GM21576 (cell line): ENCODE data around the gene SLAMF1.
"Not testable (repeated sequence)": the region's sequence is repeated elsewhere in the genome, so short reads cannot be mapped to it uniquely, and the experiment has no call there.

Source experiments
- ATAC-seq: cut with Tn5 transposase; IDR thresholded peaks from one replicate; pipeline ENCODE4 v1.9.1; 2021; ENCODE audit warnings: mild to moderate bottlenecking, moderate library complexity; ENCODE audit not compliant: unreplicated experiment

SLAMF1 gene

DNA sequence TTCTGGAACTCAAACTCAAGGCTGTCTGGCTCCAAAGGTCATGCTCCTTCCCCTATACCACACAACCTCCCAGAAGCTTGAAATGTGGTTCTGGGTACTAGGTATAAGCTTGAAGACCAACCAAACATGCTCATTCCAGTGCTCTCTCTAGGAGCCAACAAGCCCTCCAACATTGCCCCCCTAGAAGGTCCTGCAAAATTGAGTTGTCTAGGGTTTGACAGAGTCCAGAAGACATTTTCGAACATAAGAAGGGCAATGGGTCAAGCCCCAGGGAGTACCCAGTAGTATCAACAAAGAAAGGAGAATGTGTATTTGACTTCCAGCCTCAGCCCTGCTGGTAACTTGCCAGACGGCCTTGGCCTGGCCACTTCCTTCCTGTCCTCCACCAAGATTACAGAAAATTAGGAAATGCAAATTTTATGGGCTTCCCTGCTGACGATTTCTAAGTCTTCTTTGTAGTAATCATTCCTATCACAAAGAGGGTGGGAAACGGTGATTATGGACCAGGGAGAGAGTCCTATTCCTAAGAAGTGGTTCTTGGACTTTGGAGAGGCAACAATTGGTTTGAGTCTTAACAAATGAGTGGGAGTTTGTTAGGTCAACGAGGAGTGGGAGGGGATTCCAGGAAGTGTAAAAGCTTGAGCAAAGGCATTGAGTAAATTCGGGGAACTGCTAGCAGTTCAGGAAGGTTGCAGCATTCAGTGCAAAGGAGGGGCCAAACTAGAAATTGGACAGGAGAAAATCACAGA, 18.7 kb upstream of the SLAMF1 start:
- no peak for ATAC-seq

DNA sequence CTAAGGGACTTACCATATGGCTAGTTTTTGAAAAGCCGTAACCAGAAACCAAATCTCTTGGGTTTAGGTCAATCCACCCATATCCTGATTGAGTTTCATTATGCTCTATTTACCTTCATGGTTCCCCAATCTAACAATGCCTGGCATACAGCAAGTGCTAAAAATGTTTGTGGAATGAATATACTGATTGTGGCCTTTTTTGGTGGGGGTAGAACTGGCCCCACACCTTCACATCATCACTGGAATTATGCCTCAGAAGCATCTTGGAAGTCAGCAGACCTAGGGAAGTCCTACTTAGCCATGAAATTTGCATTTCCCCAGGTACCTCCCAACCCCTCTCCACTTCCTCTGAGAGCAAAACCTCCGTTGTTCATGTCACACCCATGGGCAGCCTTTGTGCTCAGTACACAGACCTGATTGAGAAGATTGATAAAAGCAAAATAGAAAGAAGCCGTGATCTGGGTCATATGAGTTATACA, 17.8 kb upstream of the SLAMF1 start:
- ATAC-seq: peak; percentile 54

DNA sequence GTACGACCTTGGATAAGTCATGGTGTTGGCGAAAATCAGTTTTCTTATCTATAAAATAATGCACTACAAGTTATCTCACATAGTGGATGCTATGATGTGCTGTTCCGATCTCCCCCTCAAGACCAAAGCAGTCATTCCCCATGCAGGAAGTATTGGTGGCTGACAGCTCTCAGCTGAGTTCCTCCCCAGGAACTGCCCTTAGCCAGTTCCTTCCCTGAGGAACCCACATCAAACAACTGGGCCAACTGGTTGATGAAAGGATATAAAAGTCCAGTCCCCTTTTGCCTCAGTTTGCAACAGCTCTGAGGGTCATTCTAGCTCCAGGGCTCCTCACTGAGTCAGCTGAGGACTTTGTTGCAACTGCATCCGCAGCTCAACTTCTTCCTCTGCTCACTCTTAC, 16.1 kb upstream of the SLAMF1 start:
- ATAC-seq: no peak

- ATAC-seq: no peak
Observed at GRCh38 chr1:160659566-160659965, 12.7 kb upstream of the SLAMF1 start.

DNA sequence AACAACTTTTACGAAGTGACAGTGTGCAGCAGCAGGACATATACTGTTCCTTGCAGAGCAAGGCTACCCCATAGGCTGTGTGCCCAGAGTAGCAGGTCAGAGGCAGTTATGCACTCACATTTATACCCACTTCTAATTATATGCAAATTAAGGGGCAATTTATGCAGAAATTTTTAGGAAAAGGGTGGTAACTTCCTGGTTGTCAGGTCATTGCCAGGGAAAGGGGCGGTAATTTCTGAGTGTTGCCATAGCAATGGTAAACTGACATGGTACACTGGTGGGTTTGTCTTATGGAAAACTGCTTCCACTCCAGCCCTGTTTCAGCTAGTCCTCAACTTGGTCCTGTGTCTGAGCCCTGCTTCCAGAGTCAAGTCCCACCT, 12.0 kb upstream of the SLAMF1 start:
- no peak for ATAC-seq

DNA sequence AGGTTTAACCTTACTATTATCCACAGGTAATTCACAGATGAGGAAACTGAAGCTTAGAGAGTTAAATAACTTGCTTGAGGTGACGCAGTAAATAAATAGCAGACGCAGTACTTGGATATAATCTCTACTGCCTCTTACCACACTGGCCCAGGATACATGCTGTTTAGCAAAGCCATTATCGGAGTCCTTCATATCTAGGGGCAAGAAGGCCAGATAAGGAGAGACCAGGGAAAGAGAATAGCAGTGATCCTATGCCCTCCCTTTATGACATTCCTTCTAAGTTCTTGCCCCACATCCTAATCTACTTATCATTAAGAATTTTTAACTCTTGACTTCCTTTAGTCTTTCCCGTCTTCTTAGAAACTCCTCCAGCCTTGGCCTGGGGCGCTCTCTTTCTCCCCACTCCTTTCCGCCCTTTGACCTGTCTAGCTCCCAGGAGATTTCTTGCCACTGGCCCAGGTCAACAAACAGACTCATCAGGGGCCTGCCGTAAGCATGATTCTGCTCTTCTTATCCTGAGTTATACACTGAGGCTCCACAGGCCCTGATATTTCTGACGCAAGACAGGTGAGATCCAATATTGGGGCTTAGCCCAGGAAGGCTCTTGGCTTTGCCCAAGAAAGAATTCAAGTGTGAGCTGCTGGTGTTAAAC, 11.4 kb upstream of the SLAMF1 start:
- ATAC-seq: no peak

DNA sequence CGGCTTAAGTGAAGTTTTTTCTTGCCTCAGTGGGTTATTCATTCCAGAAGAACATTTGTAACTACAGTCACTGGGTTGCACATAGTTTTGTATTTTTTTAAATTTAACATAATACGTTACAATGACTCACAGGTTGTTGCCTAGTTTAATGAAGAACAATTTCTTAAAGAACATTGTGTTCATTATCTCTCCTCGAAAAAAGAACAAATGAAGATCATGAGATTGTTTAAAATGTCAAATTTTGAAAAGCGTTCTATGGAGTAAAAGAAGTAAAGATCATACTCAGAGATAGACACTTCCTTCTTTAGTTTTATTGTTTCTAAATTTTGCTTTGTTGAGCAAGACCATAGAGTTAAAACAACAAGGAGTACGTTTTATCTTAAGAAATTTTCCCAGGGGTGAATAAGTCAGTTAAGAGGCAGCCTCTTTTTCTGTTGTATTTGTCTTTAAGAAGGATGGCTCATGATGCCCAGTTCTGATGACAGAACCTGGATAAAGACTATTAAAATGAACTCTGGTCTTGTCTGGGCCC, 10.5 kb upstream of the SLAMF1 start:
- no peak for ATAC-seq

- ATAC-seq: no peak
Observed at GRCh38 chr1:160656737-160657136, 9.9 kb upstream of the SLAMF1 start.

- no peak for ATAC-seq
Observed at GRCh38 chr1:160653620-160654016, 6.8 kb upstream of the SLAMF1 start.

DNA sequence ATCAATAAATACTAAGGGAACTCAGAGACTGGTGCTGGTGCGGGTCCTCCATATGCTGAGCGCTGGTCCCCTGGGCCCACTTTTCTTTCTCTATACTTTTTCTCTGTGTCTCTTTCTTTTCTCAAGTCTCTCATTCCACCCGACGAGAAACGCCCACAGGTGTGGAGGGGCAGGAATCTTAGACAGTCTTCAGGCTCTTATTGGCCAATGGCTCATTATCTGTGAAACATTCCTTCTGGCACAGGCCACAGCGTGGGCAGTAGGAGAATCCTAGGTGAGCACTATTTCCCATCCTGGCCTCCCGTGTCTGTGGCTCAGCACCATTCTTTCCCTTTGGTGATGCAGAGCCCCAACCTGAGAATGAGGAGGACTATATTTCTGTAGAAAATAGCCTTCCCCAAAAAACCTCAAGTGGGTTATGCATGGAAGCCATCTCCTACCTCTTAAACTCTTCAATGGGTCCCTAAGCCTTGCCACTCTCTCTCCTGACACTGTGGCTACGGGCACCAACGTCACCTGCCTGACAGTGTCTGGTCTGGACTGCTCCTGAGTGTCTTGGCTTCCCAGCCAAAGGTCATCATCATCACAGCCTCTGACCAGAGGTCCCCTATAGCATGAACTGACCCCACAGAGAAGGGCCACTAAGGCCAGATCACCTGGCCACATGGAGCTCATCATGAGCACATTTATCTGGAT, 6.2 kb upstream of the SLAMF1 start:
- no peak for ATAC-seq

DNA sequence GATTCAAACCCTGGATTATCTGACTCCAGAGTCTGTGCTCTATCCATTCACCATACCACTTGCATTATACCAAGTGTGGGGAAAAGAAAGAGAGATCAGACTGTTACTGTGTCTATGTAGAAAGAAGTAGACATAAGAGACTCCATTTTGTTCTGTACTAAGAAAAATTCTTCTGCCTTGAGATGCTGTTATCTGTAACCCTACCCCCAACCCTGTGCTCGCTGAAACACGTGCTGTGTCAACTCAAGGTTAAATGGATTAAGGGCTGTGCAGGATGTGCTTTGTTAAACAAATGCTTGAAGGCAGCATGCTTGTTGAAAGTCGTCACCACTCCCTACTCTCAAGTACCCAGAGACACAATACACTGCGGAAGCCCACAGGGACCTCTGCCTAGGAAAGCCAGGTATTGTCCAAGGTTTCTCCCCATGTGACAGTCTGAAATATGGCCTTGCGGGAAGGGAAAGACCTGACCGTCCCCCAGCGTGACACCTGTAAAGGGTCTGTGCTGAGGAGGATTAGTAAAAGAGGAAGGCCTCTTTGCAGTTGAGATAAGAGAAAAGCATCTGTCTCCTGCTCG, 5.3 kb upstream of the SLAMF1 start:
- not testable (repeated sequence) for ATAC-seq

DNA sequence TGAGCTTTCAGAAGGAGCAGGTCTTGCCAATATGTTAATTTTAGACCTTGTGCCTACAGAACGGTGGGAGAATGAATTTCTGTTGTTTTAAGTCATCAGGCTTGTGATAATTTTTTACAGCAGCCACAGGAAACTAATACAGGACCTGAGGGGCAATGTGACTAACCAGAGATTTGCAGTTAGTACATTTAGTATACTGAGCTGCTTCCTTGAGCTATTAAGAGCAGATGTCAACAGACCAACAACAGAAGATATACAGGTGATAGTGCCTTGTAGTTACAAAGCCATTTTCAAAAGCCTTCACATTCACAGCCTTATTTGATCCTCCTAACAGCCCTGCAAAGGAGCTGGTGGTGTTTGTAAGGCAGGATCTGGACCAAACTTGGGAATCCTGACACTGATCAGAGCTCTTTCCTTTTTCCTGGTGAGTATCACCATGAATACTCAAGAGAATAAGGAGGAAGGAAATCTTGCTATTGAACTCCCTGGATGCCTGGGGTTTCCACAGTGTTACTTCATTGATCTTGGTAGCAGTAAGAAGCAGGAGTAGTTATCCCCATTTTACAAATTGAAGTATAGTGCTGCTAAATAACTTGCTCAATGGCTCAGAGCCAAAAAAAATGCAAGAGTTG, 4.7 kb upstream of the SLAMF1 start:
- ATAC-seq: no peak

- ATAC-seq: no peak
Observed at GRCh38 chr1:160647329-160647720, 481 bp upstream of the SLAMF1 start.

GRCh38 chr1:160646180-160646579, 664 bp downstream of the SLAMF1 start:
- no peak for ATAC-seq

GRCh38 chr1:160645386-160646130, 1.3 kb downstream of the SLAMF1 start:
- ATAC-seq: no peak

DNA sequence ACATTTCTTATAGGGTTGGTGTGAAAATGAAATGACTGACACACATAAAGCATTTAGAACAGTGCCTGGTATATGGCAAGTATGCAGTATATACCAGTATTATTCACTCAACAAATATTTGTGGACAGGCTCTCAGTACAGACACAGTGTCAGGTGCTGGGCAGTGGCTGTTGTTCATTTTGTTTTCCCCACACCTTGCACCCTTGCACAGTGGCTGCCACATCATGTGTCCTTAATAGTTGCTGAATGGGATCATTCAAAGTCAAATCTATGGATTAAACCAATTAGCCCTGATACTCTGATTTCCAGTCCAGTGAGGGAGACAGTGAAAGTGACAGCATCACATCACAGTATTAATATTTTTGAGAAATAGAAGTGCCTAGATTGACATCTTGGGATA, 2.4 kb downstream of the SLAMF1 start:
- no peak for ATAC-seq

- ATAC-seq: no peak
Observed at GRCh38 chr1:160643138-160643537, 3.7 kb downstream of the SLAMF1 start.

DNA sequence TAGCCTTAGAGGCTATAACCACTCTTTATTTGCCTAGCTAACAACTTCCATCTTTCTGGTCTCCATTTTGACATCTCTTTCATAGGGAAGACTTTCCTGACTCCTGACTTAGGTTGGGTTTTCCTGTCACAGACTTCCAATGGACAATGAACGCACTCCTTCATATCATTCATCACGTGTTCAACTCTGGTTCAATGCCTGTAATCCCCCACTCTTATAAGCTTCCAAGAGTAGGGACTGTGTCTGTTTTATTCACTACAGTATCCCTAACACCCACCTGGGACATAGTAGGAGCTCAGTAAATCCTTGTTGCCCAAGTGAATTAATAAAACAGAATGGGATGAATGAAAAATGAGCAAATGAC, 4.6 kb downstream of the SLAMF1 start:
- ATAC-seq: no peak

- ATAC-seq: no peak
Observed at GRCh38 chr1:160641323-160642280, 5.2 kb downstream of the SLAMF1 start.
